Breast epithelium (tissue), 4 donors: ENCODE results near the gene SNRPA1. TPM values are rescaled to one million over a fixed set of nuclear protein-coding genes. Genes with fewer than 3 reads are reported as not detected.
"Not testable (repeated sequence)": the region's sequence is repeated elsewhere in the genome, so short reads cannot be mapped to it uniquely, and the experiment has no call there.

Source experiments
- DNase-seq, 2 donors: peaks; one replicate each; pipeline ENCODE4 v3.0.0-alpha.2; 2019; ENCODE audit warnings: low spot score in 2 of 2
- H3K27ac ChIP-seq, 2 donors: fragments of 200-600 bp; sonication (generic) in 1 of 2; one replicate each; pipeline ENCODE4 v1.5.1; 2016 to 2019; ENCODE audit warnings: mild to moderate bottlenecking in 1 of 2
- H3K27me3 ChIP-seq, 2 donors: fragments of 200-600 bp; sonication (generic) in 1 of 2; one replicate each; pipeline versions ENCODE4 v1.5.1 to v1.6.0; 2017 to 2019; ENCODE audit warnings: control low read depth in 1 of 2, mild to moderate bottlenecking in 1 of 2
- H3K36me3 ChIP-seq: fragments of 200-600 bp; one replicate; pipeline ENCODE4 v1.5.1; 2019
- H3K4me1 ChIP-seq, 2 donors: fragments of 200-600 bp; sonication (generic); one replicate each; pipeline ENCODE4 v1.5.1; 2016 to 2019; ENCODE audit warnings: control low read depth in 1 of 2
- H3K4me3 ChIP-seq, 3 donors: fragments of 200-600 bp; sonication (generic); 1 replicate in 2 of 3; 2 replicates in 1 of 3; pipeline ENCODE4 v1.5.1; 2016 to 2019; ENCODE audit warnings: mild to moderate bottlenecking in 3 of 3, moderate library complexity in 2 of 3
- H3K9me3 ChIP-seq, 2 donors: fragments of 200-600 bp; sonication (generic) in 1 of 2; one replicate each; pipeline ENCODE4 v1.5.1; 2016 to 2019; ENCODE audit warnings: control low read depth in 1 of 2
- POLR2A ChIP-seq: fragments of 450-650 bp; IDR thresholded peaks from one replicate; pipeline ENCODE4 v1.6.1; 2016; ENCODE audit warnings: antibody characterized with exemption, mild to moderate bottlenecking, moderate library complexity
- POLR2AphosphoS5 ChIP-seq, 3 donors: sonication (generic); formaldehyde crosslinking; IDR thresholded peaks; one replicate each; pipeline ENCODE4 v1.6.1; 2017; ENCODE audit warnings: antibody characterized with exemption in 3 of 3
- intact Hi-C: fragments of 100-400 bp; cut with DNase I; formaldehyde crosslinking; loops from one replicate; pipeline ENCODE4 v1.15.1; 2023; ENCODE audit warnings: low total_unique reads
- total RNA-seq, 3 donors: library from RNA; depleted of rRNA; stranded (reverse); fragments of >200 nt; gene quantifications; one replicate each; pipeline ENCODE4 v1.1.0, GENCODE V29; 2016
- TF ChIP-seq, protein P1 (sequence below), 3 donors: fragments of 450-650 bp; IDR thresholded peaks; one replicate each; pipeline ENCODE4 v1.5.1; 2016 to 2017; ENCODE audit warnings: antibody characterized with exemption in 3 of 3, mild to moderate bottlenecking in 3 of 3, moderate library complexity in 3 of 3

Gene SNRPA1
- total RNA-seq, 3 donors from 2014 or later: 26.4 to 51.1 (median 44.3) TPM

- H3K36me3 ChIP-seq: no peaks in the 10 kb centered on the region
- DNase-seq: no peak
- H3K4me3 ChIP-seq: no peak overlapping the region
- peaks cover 0 to 15% of the 10 kb centered on the region in 2 donors for H3K4me1 ChIP-seq
- intact Hi-C loops: loop anchor here (10.0 kb wide), 1 partner anchor 924 kb away; no protein-coding TSS in a partner anchor
- H3K27ac ChIP-seq: no peak overlapping the region
- TF ChIP-seq POLR2AphosphoS5 (IDR thresholded peaks at IDR 0.05): no peak
- TF ChIP-seq, protein P1, sequence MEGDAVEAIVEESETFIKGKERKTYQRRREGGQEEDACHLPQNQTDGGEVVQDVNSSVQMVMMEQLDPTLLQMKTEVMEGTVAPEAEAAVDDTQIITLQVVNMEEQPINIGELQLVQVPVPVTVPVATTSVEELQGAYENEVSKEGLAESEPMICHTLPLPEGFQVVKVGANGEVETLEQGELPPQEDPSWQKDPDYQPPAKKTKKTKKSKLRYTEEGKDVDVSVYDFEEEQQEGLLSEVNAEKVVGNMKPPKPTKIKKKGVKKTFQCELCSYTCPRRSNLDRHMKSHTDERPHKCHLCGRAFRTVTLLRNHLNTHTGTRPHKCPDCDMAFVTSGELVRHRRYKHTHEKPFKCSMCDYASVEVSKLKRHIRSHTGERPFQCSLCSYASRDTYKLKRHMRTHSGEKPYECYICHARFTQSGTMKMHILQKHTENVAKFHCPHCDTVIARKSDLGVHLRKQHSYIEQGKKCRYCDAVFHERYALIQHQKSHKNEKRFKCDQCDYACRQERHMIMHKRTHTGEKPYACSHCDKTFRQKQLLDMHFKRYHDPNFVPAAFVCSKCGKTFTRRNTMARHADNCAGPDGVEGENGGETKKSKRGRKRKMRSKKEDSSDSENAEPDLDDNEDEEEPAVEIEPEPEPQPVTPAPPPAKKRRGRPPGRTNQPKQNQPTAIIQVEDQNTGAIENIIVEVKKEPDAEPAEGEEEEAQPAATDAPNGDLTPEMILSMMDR (IDR thresholded peaks at IDR 0.05): peak in 2 of 3 donors; percentile 38 to 62
- no peaks in the 10 kb centered on the region for H3K9me3 ChIP-seq
- no peaks in the 10 kb centered on the region for H3K27me3 ChIP-seq
Measured at GRCh38 chr15:101288905-101289513, 6.0 kb downstream of the SNRPA1 start.

DNA sequence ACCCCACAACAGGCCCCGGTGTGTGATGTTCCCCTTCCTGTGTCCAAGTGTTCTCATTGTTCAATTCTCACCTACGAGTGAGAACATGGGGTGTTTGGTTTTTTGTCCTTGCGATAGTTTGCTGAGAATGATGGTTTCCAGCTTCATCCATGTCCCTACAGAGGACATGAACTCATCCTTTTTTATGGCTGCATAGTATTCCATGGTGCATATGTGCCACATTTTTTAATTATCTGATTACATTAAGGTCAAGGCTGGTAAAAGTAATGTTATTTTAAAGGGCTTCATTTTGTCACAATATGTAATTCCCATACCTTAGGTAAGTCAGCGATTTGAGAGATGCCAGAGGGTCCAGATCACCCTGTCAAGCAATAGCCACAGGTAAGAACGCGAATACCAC is 7.7 kb downstream of the SNRPA1 start:
- H3K27ac ChIP-seq, H3K27me3 ChIP-seq, H3K4me1 ChIP-seq, DNase-seq, H3K36me3 ChIP-seq, H3K4me3 ChIP-seq, H3K9me3 ChIP-seq: not testable (repeated sequence)
- intact Hi-C loops: loop anchor here (10.0 kb wide), 1 partner anchor 923 kb away; no protein-coding TSS in a partner anchor

DNA sequence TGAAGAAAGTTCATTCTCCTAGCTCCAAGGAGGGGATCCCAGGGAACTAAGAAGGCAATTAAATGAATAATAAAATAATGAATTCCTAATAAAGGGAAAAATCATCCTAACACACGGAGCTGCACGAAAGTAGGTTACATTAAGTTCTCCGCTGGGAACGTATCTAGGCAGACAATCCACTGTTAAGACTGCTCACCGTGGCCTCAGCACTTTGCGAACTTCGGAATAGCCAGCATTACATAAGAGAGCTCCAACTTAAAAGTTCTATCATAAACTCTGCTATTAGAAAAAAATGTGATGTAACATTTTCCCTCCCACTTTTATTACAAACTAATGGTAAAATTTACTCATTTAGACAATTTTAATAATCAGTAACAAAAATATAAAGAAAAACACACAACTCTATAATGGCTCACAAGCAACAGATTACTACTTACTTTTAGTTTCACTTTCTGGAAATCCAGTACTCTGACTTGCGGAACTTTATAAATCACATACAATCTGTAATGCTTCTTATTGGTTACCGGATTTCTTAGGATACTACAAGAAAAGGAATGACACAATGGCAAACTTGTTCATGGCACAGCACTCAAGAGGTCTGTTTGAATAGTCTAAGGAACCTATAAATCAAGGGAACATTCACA is 8.5 kb downstream of the SNRPA1 start:
- Histone ChIP-seq H3K36me3 (no peaks in the 10 kb centered on the region), H3K4me1 (no peaks in the 10 kb centered on the region), H3K9me3 (no peaks in the 10 kb centered on the region), H3K27ac (no peak overlapping the region), H3K4me3 (no peak overlapping the region), H3K27me3 (no peaks in the 10 kb centered on the region)
- DNase-seq: no peak
- TF ChIP-seq POLR2AphosphoS5 (IDR thresholded peaks at IDR 0.05) (no peak), POLR2A (no peak)
- TF ChIP-seq, protein P1 (IDR thresholded peaks at IDR 0.05): no peak
- intact Hi-C loops: loop anchor here (10.0 kb wide), 1 partner anchor 922 kb away; no protein-coding TSS in a partner anchor

GRCh38 chr15:101283931-101284330 is 11.1 kb downstream of the SNRPA1 start:
- no peaks in the 10 kb centered on the region for H3K36me3 ChIP-seq
- TF ChIP-seq POLR2AphosphoS5 (IDR thresholded peaks at IDR 0.05): no peak
- no peak overlapping the region for H3K4me3 ChIP-seq

GRCh38 chr15:101280007-101280406 is 15.0 kb downstream of the SNRPA1 start:
- Histone ChIP-seq H3K27me3 (no peaks in the 10 kb centered on the region), H3K36me3 (no peaks in the 10 kb centered on the region), H3K9me3 (no peaks in the 10 kb centered on the region), H3K4me1 (no peaks in the 10 kb centered on the region), H3K27ac (no peak overlapping the region), H3K4me3 (no peak overlapping the region)
- TF ChIP-seq, protein P1 (IDR thresholded peaks at IDR 0.05): no peak
- TF ChIP-seq POLR2A (no peak), POLR2AphosphoS5 (IDR thresholded peaks at IDR 0.05) (no peak)
- intact Hi-C loops: loop anchor here (10.0 kb wide), 1 partner anchor 915 kb away; no protein-coding TSS in a partner anchor
- DNase-seq: no peak

More at GRCh38 chr15:101283931-101284330, 11.1 kb downstream of the SNRPA1 start:
- no peaks in the 10 kb centered on the region for H3K4me1 ChIP-seq
- H3K27me3 ChIP-seq: no peaks in the 10 kb centered on the region
- no peak overlapping the region for H3K27ac ChIP-seq
- DNase-seq: no peak
- H3K9me3 ChIP-seq: no peaks in the 10 kb centered on the region
- intact Hi-C loops: loop anchor here (10.0 kb wide), 1 partner anchor 919 kb away; no protein-coding TSS in a partner anchor

GRCh38 chr15:101277943-101278564 is 17.0 kb downstream of the SNRPA1 start:
- Histone ChIP-seq H3K27me3 (no peaks in the 10 kb centered on the region), H3K36me3 (peaks cover 12% of the 10 kb centered on the region), H3K9me3 (no peaks in the 10 kb centered on the region), H3K4me1 (no peaks in the 10 kb centered on the region), H3K27ac (peak overlapping the region; percentile 75 to 87), H3K4me3 (peak overlapping the region; percentile 76 to 93 (median 79))
- TF ChIP-seq, protein P1 (IDR thresholded peaks at IDR 0.05): no peak
- TF ChIP-seq POLR2AphosphoS5 (IDR thresholded peaks at IDR 0.05) (no peak), POLR2A (no peak)
- no peak for DNase-seq
- intact Hi-C loops: no loop called here
